ENCODE results near the gene FOXP3.

Gene FOXP3

GRCh38 chrX:49277535-49277830, 13.0 kb upstream of the FOXP3 start:
- peaks cover 10% of the 10 kb centered on the region; the same call in 1 of the 2 replicates for H4K20me1 ChIP-seq (ENCODE audit: insufficient read depth, low read length)
- no peak overlapping the region for H3K4me2 ChIP-seq (ENCODE audit: insufficient read depth, low read length)
- peaks cover 6% of the 10 kb centered on the region for H3K79me2 ChIP-seq (ENCODE audit: insufficient read depth, low read length)
- no peak for TF ChIP-seq CTCF (IDR thresholded peaks at IDR 0.05; ENCODE audit: borderline replicate concordance, extremely low read depth, low read length, poor library complexity, severe bottlenecking)
- TF ChIP-seq EZH2 (IDR thresholded peaks at IDR 0.05; ENCODE audit: borderline replicate concordance, low read depth, low read length, severe bottlenecking) = no peak
- H3K4me3 ChIP-seq (ENCODE audit: low read depth in 1 of 2, low read length in 2 of 2) = no peak overlapping the region
- DNase-seq (no peak), ATAC-seq (ENCODE audit: insufficient read depth, low read depth) (no peak)
- peaks cover 6% of the 10 kb centered on the region; the same call in 1 of the 2 replicates for H3K4me1 ChIP-seq (ENCODE audit: insufficient read depth, low read length)
- H3K9ac ChIP-seq (ENCODE audit: low read depth, low read length) = no peak overlapping the region
- no peaks in the 10 kb centered on the region for H3K27me3 ChIP-seq (ENCODE audit: insufficient read depth, low read length, poor library complexity)
- no peak overlapping the region for H3K27ac ChIP-seq (ENCODE audit: low read length)
- no peaks in the 10 kb centered on the region; the same call in 1 of the 2 replicates for H3K36me3 ChIP-seq (ENCODE audit: insufficient read depth, low read length)
- H3K9me3 ChIP-seq (ENCODE audit: insufficient read depth, low read length, severe bottlenecking) = no peaks in the 10 kb centered on the region
- H2AFZ ChIP-seq (ENCODE audit: low read depth, low read length) = no peak overlapping the region

GRCh38 chrX:49276671-49277534, 12.4 kb upstream of the FOXP3 start:
- Histone ChIP-seq H3K9ac (ENCODE audit: low read depth, low read length) (no peak overlapping the region), H3K4me1 (ENCODE audit: insufficient read depth, low read length) (peaks cover 12% of the 10 kb centered on the region), H3K27me3 (ENCODE audit: insufficient read depth, low read length, poor library complexity) (no peaks in the 10 kb centered on the region), H3K4me2 (ENCODE audit: insufficient read depth, low read length) (no peak overlapping the region), H3K4me3 (ENCODE audit: low read depth in 1 of 2, low read length in 2 of 2) (no peak overlapping the region), H3K27ac (ENCODE audit: low read length) (no peak overlapping the region), H3K36me3 (ENCODE audit: insufficient read depth, low read length) (no peaks in the 10 kb centered on the region; the same call in 1 of the 2 replicates), H4K20me1 (ENCODE audit: insufficient read depth, low read length) (peaks cover 10% of the 10 kb centered on the region; the same call in 1 of the 2 replicates), H3K79me2 (ENCODE audit: insufficient read depth, low read length) (peaks cover 11% of the 10 kb centered on the region), H3K9me3 (ENCODE audit: insufficient read depth, low read length, severe bottlenecking) (no peaks in the 10 kb centered on the region), H2AFZ (ENCODE audit: low read depth, low read length) (no peak overlapping the region)
- DNase-seq (no peak), ATAC-seq (ENCODE audit: insufficient read depth, low read depth) (no peak)
- TF ChIP-seq EZH2 (IDR thresholded peaks at IDR 0.05; ENCODE audit: borderline replicate concordance, low read depth, low read length, severe bottlenecking) (no peak), CTCF (IDR thresholded peaks at IDR 0.05; ENCODE audit: borderline replicate concordance, extremely low read depth, low read length, poor library complexity, severe bottlenecking) (no peak)

GRCh38 chrX:49276207-49276606, 11.7 kb upstream of the FOXP3 start:
- no peak for TF ChIP-seq EZH2 (IDR thresholded peaks at IDR 0.05; ENCODE audit: borderline replicate concordance, low read depth, low read length, severe bottlenecking)
- no peak for TF ChIP-seq CTCF (IDR thresholded peaks at IDR 0.05; ENCODE audit: borderline replicate concordance, extremely low read depth, low read length, poor library complexity, severe bottlenecking)
- H4K20me1 ChIP-seq (ENCODE audit: insufficient read depth, low read length) = peaks cover 10% of the 10 kb centered on the region; the same call in 1 of the 2 replicates
- H3K4me1 ChIP-seq (ENCODE audit: insufficient read depth, low read length) = peaks cover 19% of the 10 kb centered on the region
- H2AFZ ChIP-seq (ENCODE audit: low read depth, low read length) = no peak overlapping the region
- H3K9me3 ChIP-seq (ENCODE audit: insufficient read depth, low read length, severe bottlenecking) = no peaks in the 10 kb centered on the region
- no peak overlapping the region for H3K27ac ChIP-seq (ENCODE audit: low read length)
- H3K4me3 ChIP-seq (ENCODE audit: low read depth in 1 of 2, low read length in 2 of 2) = no peak overlapping the region
- H3K79me2 ChIP-seq (ENCODE audit: insufficient read depth, low read length) = peaks cover 18% of the 10 kb centered on the region
- H3K4me2 ChIP-seq (ENCODE audit: insufficient read depth, low read length) = no peak overlapping the region
- ATAC-seq (ENCODE audit: insufficient read depth, low read depth) (no peak), DNase-seq (no peak)
- H3K9ac ChIP-seq (ENCODE audit: low read depth, low read length) = no peak overlapping the region
- no peaks in the 10 kb centered on the region; the same call in 1 of the 2 replicates for H3K36me3 ChIP-seq (ENCODE audit: insufficient read depth, low read length)
- no peaks in the 10 kb centered on the region for H3K27me3 ChIP-seq (ENCODE audit: insufficient read depth, low read length, poor library complexity)
